ENCODE results near the gene CCDC85C. TPM values are rescaled to one million over a fixed set of nuclear protein-coding genes. Genes with fewer than 3 reads are reported as not detected.

The CCDC85C gene
- total RNA-seq, 1 experiment from 2014 or later = 33.2 TPM

GRCh38 chr14:99505089-99505488 is 98.9 kb downstream of the CCDC85C start:
- no peak overlapping the region for H2BK5ac ChIP-seq (ENCODE audit: insufficient read length, low read length)
- no CpG with 5 or more reads among the region's 5 CpGs for WGBS (ENCODE audit: extremely low coverage, insufficient read length, low lambda C conversion rate)
- H3K18ac ChIP-seq (ENCODE audit: insufficient read length, low read depth, low read length) = no peak overlapping the region
- H2BK15ac ChIP-seq (ENCODE audit: low read depth, low read length) = no peak overlapping the region
- H3K14ac ChIP-seq (ENCODE audit: insufficient read depth, low read length) = no peak overlapping the region
- no peak overlapping the region for H3K4me3 Mint-ChIP-seq
- no peak for DNase-seq
- peaks cover 2% of the 10 kb centered on the region for H4K20me1 ChIP-seq (ENCODE audit: control insufficient read depth, insufficient read depth, insufficient read length)
- no peaks in the 10 kb centered on the region for H3K27me3 Mint-ChIP-seq (ENCODE audit: low read depth)
- no peaks in the 10 kb centered on the region for H3K79me2 ChIP-seq (ENCODE audit: insufficient read depth, low read length)
- TF ChIP-seq CTCF (conservative IDR thresholded peaks at IDR 0.05) = no peak
- no peak overlapping the region for H2BK12ac ChIP-seq (ENCODE audit: insufficient read length, low read depth, low read length)
- peaks cover 31 to 91% (median 89%) of the 10 kb centered on the region in 3 experiments; a peak in 6 of 7 replicates for H3K36me3 Mint-ChIP-seq (ENCODE audit: insufficient read depth in 1 of 3, low read depth in 3 of 3)
- no peaks in the 10 kb centered on the region for H3K9me3 Mint-ChIP-seq
- no peaks in the 10 kb centered on the region for H3K23me2 ChIP-seq (ENCODE audit: insufficient read length, low read depth, low read length, poor library complexity, severe bottlenecking)
- H4K8ac ChIP-seq (replicated peaks; ENCODE audit: insufficient read length, low read depth, low read length) = no peak overlapping the region
- H4K91ac ChIP-seq (ENCODE audit: insufficient read length, low read depth, low read length) = no peak overlapping the region
- H3K9ac ChIP-seq (ENCODE audit: extremely low read depth, insufficient read length, low read length) = no peak overlapping the region
- no peak overlapping the region for H3K4me2 ChIP-seq (ENCODE audit: insufficient read depth, insufficient read length, low read length)
- peak overlapping the region in 1 of 3 experiments; percentile 61; a peak in 3 of 7 replicates for H3K27ac Mint-ChIP-seq
- H3K4ac ChIP-seq (ENCODE audit: low read depth, low read length) = no peak overlapping the region
- peaks cover 15 to 21% of the 10 kb centered on the region in 2 experiments for H3K4me1 Mint-ChIP-seq
- no peaks in the 10 kb centered on the region for H3K79me1 ChIP-seq (ENCODE audit: insufficient read depth, low read depth, low read length, poor library complexity, severe bottlenecking)
- H3K56ac ChIP-seq (ENCODE audit: insufficient read length, low read depth, low read length) = no peak overlapping the region
- H3K23ac ChIP-seq (ENCODE audit: insufficient read length, low read depth, low read length) = no peak overlapping the region
- H2BK20ac ChIP-seq (ENCODE audit: low read depth, low read length, poor library complexity, severe bottlenecking) = no peak overlapping the region
- H3T11ph ChIP-seq (ENCODE audit: low read length) = no peak overlapping the region
- H2AFZ ChIP-seq (ENCODE audit: low read length) = no peak overlapping the region
- H4K5ac ChIP-seq (ENCODE audit: insufficient read length, low read depth, low read length) = no peak overlapping the region
- no peak overlapping the region for H2BK120ac ChIP-seq (ENCODE audit: low read depth, low read length, poor library complexity, severe bottlenecking)
- no peaks in the 10 kb centered on the region for H3K27me3 ChIP-seq (ENCODE audit: insufficient read depth, low read length)
- peaks cover 6% of the 10 kb centered on the region; the same call in 1 of the 2 replicates for H3K4me1 ChIP-seq (ENCODE audit: insufficient read depth, low read length)
- H3K9me3 ChIP-seq (ENCODE audit: control insufficient read depth, low read depth, low read length) = no peaks in the 10 kb centered on the region
- H2AK5ac ChIP-seq (ENCODE audit: insufficient read length, low read length) = no peak overlapping the region
- no peak overlapping the region for H3K27ac ChIP-seq (ENCODE audit: insufficient read length, low read depth, low read length)
